K562 (cell line): ENCODE results near the gene ACP4. TPM values are rescaled to one million over a fixed set of nuclear protein-coding genes. Genes with fewer than 3 reads are reported as not detected.
A peak's percentile ranks its signal among the peaks of the same experiment; 100 is the strongest.

Source experiments
- ATAC-seq: fragments of 200-7000 bp; cut with Tn5 transposase; 3 replicates; pipeline ENCODE4 v1.9.1; 2020; ENCODE audit warnings: moderate library complexity
- BruUV-seq: library from RNA; stranded (reverse); fragments of 400-500 nt; replicated peaks from 2 replicates; lab custom pipeline; 2021; lab: Mats Ljungman, UMichigan
- CTCF ChIA-PET: fragments of 300-600 bp; formaldehyde crosslinking; extraction: SDS; loops from one replicate; lab custom pipeline; 2021; ENCODE audit warnings: low intra/inter-chr PET ratio; lab: Yijun Ruan, JAX
- POLR2A ChIA-PET: fragments of 300-600, 350-650 bp; sonication (Branson Sonifier 250); formaldehyde crosslinking; extraction: SDS; loops from one replicate; lab custom pipeline; 2021; ENCODE audit warnings: antibody characterized with exemption, inconsistent platforms; lab: Yijun Ruan, JAX
- DNase-seq, 4 experiments: peaks; one replicate each; pipeline versions ENCODE4 v3.0.0 to v3.0.0-alpha.2; 2011 to 2018; ENCODE audit warnings: low spot score in 3 of 4, mixed read lengths in 3 of 4; ENCODE audit errors: extremely low read depth in 1 of 4
- FAIRE-seq: peaks from 2 replicates; lab custom pipeline; 2011; peaks lifted over from hg19 to GRCh38; lab: Jason Lieb, UNC
- H2AFZ ChIP-seq: 2 replicates; pipeline ENCODE4 v1.6.0; 2011; ENCODE audit warnings: low read depth, low read length, control low read depth, inconsistent platforms
- H3K27ac ChIP-seq: fragments of 200-600 bp; 3 replicates; pipeline ENCODE4 v1.8.0; 2011; ENCODE audit warnings: low read depth, mild to moderate bottlenecking, control low read depth, inconsistent platforms, low read length, moderate library complexity, mixed read lengths; ENCODE audit errors: extremely low read depth
- H3K27me3 ChIP-seq, 2 experiments: fragments of 300-600 bp in 1 of 2; 2 replicates in 1 of 2; 3 replicates in 1 of 2; pipeline versions ENCODE4 v1.6.0 to v1.8.0; 2011; ENCODE audit warnings: inconsistent platforms in 2 of 2, low read length in 2 of 2, mild to moderate bottlenecking in 1 of 2, mixed read lengths in 1 of 2, moderate library complexity in 1 of 2; ENCODE audit not compliant: control insufficient read depth in 2 of 2, insufficient read depth in 2 of 2
- H3K36me3 ChIP-seq: fragments of 300-600 bp; 3 replicates; pipeline ENCODE4 v1.8.0; 2011; ENCODE audit warnings: mild to moderate bottlenecking, low read length, inconsistent platforms; ENCODE audit not compliant: control insufficient read depth, insufficient read depth
- H3K4me1 ChIP-seq, 2 experiments: fragments of 200-600 bp in 1 of 2; replicated peaks in 1 of 2; 2 replicates in 1 of 2; 3 replicates in 1 of 2; pipeline versions ENCODE4 v1.5.1 to v1.8.0; 2011; ENCODE audit warnings: inconsistent platforms in 2 of 2, low read length in 2 of 2, mild to moderate bottlenecking in 1 of 2, mixed read lengths in 1 of 2, moderate library complexity in 1 of 2; ENCODE audit not compliant: control insufficient read depth in 2 of 2, insufficient read depth in 2 of 2
- H3K4me2 ChIP-seq: 2 replicates; pipeline ENCODE4 v1.6.1; 2011; ENCODE audit warnings: low read length, control low read depth, inconsistent platforms, mixed read lengths; ENCODE audit not compliant: insufficient read depth
- H3K4me3 ChIP-seq: fragments of 200-600 bp; sonication (generic), shearing (Covaris generic); 2 replicates; pipeline ENCODE4 v1.5.1; 2016; ENCODE audit warnings: control low read depth, inconsistent platforms
- H3K79me2 ChIP-seq: fragments of 200-600 bp; 3 replicates; pipeline ENCODE4 v1.8.0; 2011; ENCODE audit warnings: low read length, inconsistent platforms; ENCODE audit not compliant: control insufficient read depth, insufficient read depth
- H3K9ac ChIP-seq, 2 experiments: 2 replicates each; pipeline versions ENCODE4 v1.6.0 to v1.6.1; 2011; ENCODE audit warnings: low read depth in 2 of 2, low read length in 2 of 2, control low read depth in 1 of 2, inconsistent platforms in 1 of 2, mild to moderate bottlenecking in 1 of 2, mixed read lengths in 1 of 2; ENCODE audit not compliant: insufficient read depth in 1 of 2
- H3K9me1 ChIP-seq: one replicate; pipeline ENCODE4 v1.6.0; 2011; ENCODE audit warnings: inconsistent platforms, mild to moderate bottlenecking, low read length, moderate library complexity; ENCODE audit not compliant: control insufficient read depth, insufficient read depth
- H3K9me3 ChIP-seq: replicated peaks from 2 replicates; pipeline ENCODE4 v1.5.1; 2011; ENCODE audit warnings: low read depth, low read length, inconsistent platforms; ENCODE audit not compliant: control insufficient read depth, insufficient read depth
- H4K20me1 ChIP-seq: replicated peaks from 2 replicates; pipeline ENCODE4 v1.6.1; 2011; ENCODE audit warnings: low read length, inconsistent platforms, mixed read lengths; ENCODE audit not compliant: control insufficient read depth, insufficient read depth
- ADNP ChIP-seq: fragments of 200-800 bp; sonication (Bioruptor generic); IDR thresholded peaks from 2 replicates; pipeline ENCODE4 v1.6.1; 2016; ENCODE audit warnings: missing genetic modification characterization, missing compliant biosample characterization
- CCNT2 ChIP-seq: IDR thresholded peaks from 2 replicates; pipeline ENCODE4 v1.6.1; 2011; ENCODE audit warnings: borderline replicate concordance, low read depth, mild to moderate bottlenecking, moderate library complexity, mixed read lengths, low read length; ENCODE audit not compliant: insufficient read length; ENCODE audit errors: extremely low read depth
- FOXA3 ChIP-seq, 2 experiments: fragments of 450-650 bp in 1 of 2; sonication (generic) in 1 of 2; formaldehyde crosslinking; IDR thresholded peaks in 1 of 2; conservative IDR thresholded peaks in 1 of 2; 2 replicates each; pipeline versions ENCODE4 v1.4.0 to v1.8.0; 2020 to 2022; ENCODE audit warnings: mild to moderate bottlenecking in 2 of 2, missing genetic modification reagents in 1 of 2
- FUS ChIP-seq: fragments of 200-400 bp; formaldehyde crosslinking; optimal IDR thresholded peaks from 2 replicates; pipeline ENCODE3; 2017; ENCODE audit warnings: low read depth, low read length
- GTF2F1 ChIP-seq: IDR thresholded peaks from 2 replicates; pipeline ENCODE4 v1.6.1; 2011; ENCODE audit warnings: low read depth, low read length, improper control_type of control experiment
- HNRNPUL1 ChIP-seq: fragments of 200-400 bp; formaldehyde crosslinking; IDR thresholded peaks from 2 replicates; pipeline ENCODE4 v1.6.1; 2017; ENCODE audit warnings: low read length
- LCOR ChIP-seq: sonication (generic); formaldehyde crosslinking; IDR thresholded peaks from 2 replicates; pipeline ENCODE4 v1.8.0; 2022; ENCODE audit warnings: mild to moderate bottlenecking, missing genetic modification reagents
- MEF2D ChIP-seq: conservative IDR thresholded peaks from 2 replicates; pipeline ENCODE4 v1.6.1; 2016; ENCODE audit warnings: low read depth, missing genetic modification characterization, missing compliant biosample characterization
- POLR2AphosphoS2 ChIP-seq: IDR thresholded peaks from 2 replicates; pipeline ENCODE4 v1.6.1; 2012; ENCODE audit warnings: low read length, improper control_type of control experiment
- RBFOX2 ChIP-seq: fragments of 200-400 bp; formaldehyde crosslinking; IDR thresholded peaks from 2 replicates; pipeline ENCODE4 v1.6.1; 2017; ENCODE audit warnings: low read depth, mild to moderate bottlenecking, low read length, moderate library complexity
- TRIM28 ChIP-seq: fragments of 450-650 bp; IDR thresholded peaks from 2 replicates; pipeline ENCODE4 v1.6.1; 2017
- YY1 ChIP-seq, 3 experiments: IDR thresholded peaks; 2 replicates each; pipeline ENCODE4 v1.6.1; 2011; ENCODE audit warnings: low read length in 2 of 3, mild to moderate bottlenecking in 2 of 3, moderate library complexity in 2 of 3, borderline replicate concordance in 1 of 3, control low read depth in 1 of 3, low read depth in 1 of 3; ENCODE audit not compliant: insufficient read depth in 3 of 3, insufficient replicate concordance in 2 of 3, control insufficient read depth in 1 of 3, insufficient read length in 1 of 3; ENCODE audit errors: extremely low read depth in 1 of 3
- ZKSCAN8 ChIP-seq: fragments of 200-800 bp; sonication (Bioruptor generic); IDR thresholded peaks from 2 replicates; pipeline ENCODE4 v1.6.1; 2016; ENCODE audit warnings: missing genetic modification characterization, missing compliant biosample characterization
- ZNF174 ChIP-seq: fragments of 250-450 bp; sonication (Bioruptor Pico); IDR thresholded peaks from 2 replicates; pipeline ENCODE4 v1.4.0; 2020; ENCODE audit warnings: mild to moderate bottlenecking
- ZNF551 ChIP-seq: fragments of 250-450 bp; sonication (Bioruptor Pico); IDR thresholded peaks from 2 replicates; pipeline ENCODE4 v1.5.0; 2021; ENCODE audit warnings: mild to moderate bottlenecking, moderate library complexity
- WGBS: fragments of 100-300 bp; shearing (Covaris generic); methylation state at CpG from one replicate; pipeline ENCODE4 v1.1.6; 2016; ENCODE audit warnings: low coverage, mixed read lengths; ENCODE audit not compliant: insufficient coverage; ENCODE audit errors: missing lambda C conversion rate; 5-methylcytosine and 5-hydroxymethylcytosine counted together
- in situ Hi-C: fragments of 300-500 bp; cut with MboI; formaldehyde crosslinking; loops from 4 replicates; pipeline ENCODE4 v1.15.0; 2018; ENCODE audit warnings: inconsistent platforms, mixed read lengths
- intact Hi-C: fragments of 100-400 bp; cut with micrococcal nuclease; formaldehyde crosslinking; loops from 2 replicates; pipeline ENCODE4 v1.14.2; 2022
- polyA plus RNA-seq, 8 experiments: library from polyadenylated mRNA; depleted of rRNA in 4 of 8; stranded (reverse) in 5 of 8; unstranded in 3 of 8; fragments of >200 nt; fragmentation: Nextera tagmentation in 2 of 8; fragmentation: Illumina TruSeq in 1 of 8; extraction: Ambion mirVana in 2 of 8; extraction: Trizol in 1 of 8; gene quantifications; 2 replicates each; pipeline versions ENCODE4 v1.2.1 to v1.2.3, GENCODE V29; 2011 to 2014; ENCODE audit warnings: inconsistent platforms in 1 of 8, missing spikeins in 1 of 8
- total RNA-seq, 7 experiments: library from RNA; depleted of rRNA in 6 of 7; stranded (reverse); fragments of >200 nt in 6 of 7; fragmentation: Illumina TruSeq in 2 of 7; extraction: Trizol in 2 of 7; gene quantifications; 2 replicates each; pipeline versions ENCODE4 v1.2.1 to v1.2.3, GENCODE V29; 2011 to 2021; ENCODE audit warnings: low replicate concordance in 1 of 7
- TF ChIP-seq, protein P1 (sequence below): fragments of 250-450 bp; sonication (Bioruptor Pico); IDR thresholded peaks from 2 replicates; pipeline ENCODE4 v1.9.0; 2021; ENCODE audit warnings: mild to moderate bottlenecking, inconsistent platforms
- TF ChIP-seq, protein P2 (sequence below): fragments of 250-450 bp; sonication (Bioruptor Pico); IDR thresholded peaks from 2 replicates; pipeline ENCODE4 v1.5.1; 2021; ENCODE audit warnings: mild to moderate bottlenecking

ACP4 gene
- total and polyA plus RNA-seq, 9 of the 15 experiments (the other 6 are each of a cell fraction or from before 2014, with no cell fraction given): not detected

DNA sequence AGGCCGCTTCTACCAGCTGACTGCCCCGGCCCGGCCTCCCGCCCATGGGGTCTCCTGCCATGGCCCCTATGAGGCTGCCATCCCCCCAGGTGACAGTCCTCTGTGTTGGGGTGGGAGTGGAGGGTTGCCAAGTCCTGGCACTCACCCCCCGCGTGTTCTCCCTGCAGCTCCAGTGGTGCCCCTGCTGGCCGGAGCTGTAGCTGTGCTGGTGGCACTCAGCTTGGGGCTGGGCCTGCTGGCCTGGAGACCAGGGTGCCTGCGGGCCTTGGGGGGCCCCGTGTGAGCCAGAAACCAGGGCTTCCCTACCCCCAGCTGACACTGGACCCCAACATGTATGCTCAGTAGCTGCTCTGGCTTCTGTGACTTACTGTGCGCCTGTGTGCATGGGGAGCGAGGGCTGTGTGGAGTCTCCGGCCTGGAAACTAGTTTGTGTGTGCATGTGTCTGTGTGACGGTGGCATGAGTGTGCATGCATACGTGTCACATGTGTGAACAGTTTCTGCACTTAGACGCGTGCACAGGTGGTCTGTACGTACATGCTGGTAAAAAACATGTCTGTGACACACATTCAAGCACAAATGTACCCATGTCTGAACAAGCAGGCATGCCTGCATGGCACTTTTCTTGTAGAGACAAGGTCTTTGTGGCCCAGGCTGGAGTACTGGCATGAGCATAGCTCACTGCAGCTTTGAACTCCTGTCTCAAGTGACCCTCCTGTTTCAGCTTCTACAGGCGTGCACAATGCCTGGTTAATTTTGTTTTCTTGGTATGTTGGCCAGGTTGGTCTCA is 4.9 kb downstream of the ACP4 start:
- Histone ChIP-seq H3K4me1 (peaks cover 7 to 69% of the 10 kb centered on the region in 2 experiments; a peak in 4 of 5 replicates), H3K79me2 (peaks cover 7% of the 10 kb centered on the region), H3K9me3 (no peaks in the 10 kb centered on the region), H3K27ac (no peak overlapping the region), H2AFZ (no peak overlapping the region), H3K4me2 (peak overlapping the region; percentile 19; the same call in 1 of the 2 replicates), H3K9me1 (peaks cover 15% of the 10 kb centered on the region), H3K4me3 (no peak overlapping the region), H4K20me1 (peaks cover 41% of the 10 kb centered on the region), H3K36me3 (peaks cover 46% of the 10 kb centered on the region; the same call in 2 of the 3 replicates), H3K27me3 (no peaks in the 10 kb centered on the region), H3K9ac (peak overlapping the region in 1 of 2 experiments; percentile 38; a peak in 2 of 4 replicates)
- CTCF ChIA-PET: interaction anchor here (0.8 to 1.8 kb wide), 2 partner anchors 89 to 126 kb away, joined by 3 to 4 read pairs; no protein-coding TSS in a partner anchor
- WGBS: 28% methylated on average over 18 of the region's 18 CpGs
- POLR2A ChIA-PET: interaction anchor here (0.6 to 3.7 kb wide), 23 partner anchors 9 to 425 kb away, joined by 3 to 58 read pairs (median 3); partner anchors contain the start of gene KLK13
- peak; percentile 56 to 64 (median 60) for DNase-seq
- peak; percentile 34 for ATAC-seq
- BruUV-seq: no TSS peak
- intact Hi-C loops (loop anchor here (1.0 to 2.0 kb wide), 2 partner anchors 75 to 128 kb away; no protein-coding TSS in a partner anchor), in situ Hi-C loops (loop anchor here (5.0 kb wide), 2 partner anchors 77 to 122 kb away; partner anchors contain the start of gene KLK2)
- FAIRE-seq: no peak
- no peak for TF ChIP-seq MEF2D
- TF ChIP-seq, protein P1, sequence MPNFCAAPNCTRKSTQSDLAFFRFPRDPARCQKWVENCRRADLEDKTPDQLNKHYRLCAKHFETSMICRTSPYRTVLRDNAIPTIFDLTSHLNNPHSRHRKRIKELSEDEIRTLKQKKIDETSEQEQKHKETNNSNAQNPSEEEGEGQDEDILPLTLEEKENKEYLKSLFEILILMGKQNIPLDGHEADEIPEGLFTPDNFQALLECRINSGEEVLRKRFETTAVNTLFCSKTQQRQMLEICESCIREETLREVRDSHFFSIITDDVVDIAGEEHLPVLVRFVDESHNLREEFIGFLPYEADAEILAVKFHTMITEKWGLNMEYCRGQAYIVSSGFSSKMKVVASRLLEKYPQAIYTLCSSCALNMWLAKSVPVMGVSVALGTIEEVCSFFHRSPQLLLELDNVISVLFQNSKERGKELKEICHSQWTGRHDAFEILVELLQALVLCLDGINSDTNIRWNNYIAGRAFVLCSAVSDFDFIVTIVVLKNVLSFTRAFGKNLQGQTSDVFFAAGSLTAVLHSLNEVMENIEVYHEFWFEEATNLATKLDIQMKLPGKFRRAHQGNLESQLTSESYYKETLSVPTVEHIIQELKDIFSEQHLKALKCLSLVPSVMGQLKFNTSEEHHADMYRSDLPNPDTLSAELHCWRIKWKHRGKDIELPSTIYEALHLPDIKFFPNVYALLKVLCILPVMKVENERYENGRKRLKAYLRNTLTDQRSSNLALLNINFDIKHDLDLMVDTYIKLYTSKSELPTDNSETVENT (CRISPR knock-in tag): no peak
- peak; percentile 21 for TF ChIP-seq CCNT2
- no peak for TF ChIP-seq FOXA3 (CRISPR knock-in tag; conservative IDR thresholded peaks at IDR 0.05 in 1 of 2, IDR thresholded peaks at IDR 0.05 in 1 of 2)
- no peak for TF ChIP-seq TRIM28
- peak; percentile 31; the same call in 1 of the 2 replicates for TF ChIP-seq LCOR
- 0 out of 2 replicates have a peak, but pooled peaks have one; percentile 12 for TF ChIP-seq ZNF551
- peak; percentile 50 for TF ChIP-seq FUS
- no peak for TF ChIP-seq ADNP (tag)
- peak; percentile 36; the same call in 1 of the 2 replicates for TF ChIP-seq HNRNPUL1
- TF ChIP-seq YY1 (IDR thresholded peaks at IDR 0.05; ENCODE audit: borderline replicate concordance in 1 of 3, control insufficient read depth in 1 of 3, extremely low read depth in 1 of 3, insufficient read depth in 3 of 3, insufficient read length in 1 of 3, insufficient replicate concordance in 2 of 3, low read depth in 1 of 3, low read length in 2 of 3): no peak
- no peak for TF ChIP-seq ZNF174 (CRISPR knock-in tag)
- peak; percentile 70 for TF ChIP-seq RBFOX2
- TF ChIP-seq, protein P2, sequence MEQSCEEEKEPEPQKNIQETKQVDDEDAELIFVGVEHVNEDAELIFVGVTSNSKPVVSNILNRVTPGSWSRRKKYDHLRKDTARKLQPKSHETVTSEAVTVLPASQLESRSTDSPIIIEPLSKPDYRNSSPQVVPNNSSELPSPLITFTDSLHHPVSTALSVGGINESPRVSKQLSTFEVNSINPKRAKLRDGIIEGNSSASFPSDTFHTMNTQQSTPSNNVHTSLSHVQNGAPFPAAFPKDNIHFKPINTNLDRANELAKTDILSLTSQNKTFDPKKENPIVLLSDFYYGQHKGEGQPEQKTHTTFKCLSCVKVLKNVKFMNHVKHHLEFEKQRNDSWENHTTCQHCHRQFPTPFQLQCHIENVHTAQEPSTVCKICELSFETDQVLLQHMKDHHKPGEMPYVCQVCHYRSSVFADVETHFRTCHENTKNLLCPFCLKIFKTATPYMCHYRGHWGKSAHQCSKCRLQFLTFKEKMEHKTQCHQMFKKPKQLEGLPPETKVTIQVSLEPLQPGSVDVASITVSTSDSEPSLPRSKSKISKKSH: no peak
- TF ChIP-seq ZKSCAN8 (CRISPR knock-in tag): no peak
- TF ChIP-seq GTF2F1: 0 out of 2 replicates have a peak, but pooled peaks have one; percentile 52
- peak; percentile 94 for TF ChIP-seq POLR2AphosphoS2
